Measurements from ENCODE around the gene TDRD10.

TDRD10 gene

GRCh38 chr1:154502066-154502743, at the start of gene TDRD10, which contains the start of gene SHE:
TSS of gene TDRD10 (plus strand) at chr1:154502219. CDS start at chr1:154506904, 4,685 bp downstream.
TSS of gene SHE (minus strand) at chr1:154502412. CDS start at chr1:154502026, 386 bp downstream.
- DNase-seq (ENCODE audit: low read depth in 3 of 3) = no peak

- no peak for DNase-seq (ENCODE audit: low read depth in 3 of 3)
Observed at GRCh38 chr1:154453161-154453560, 48.9 kb upstream of the TDRD10 start.

- DNase-seq (ENCODE audit: low read depth in 3 of 3) = no peak
Observed at GRCh38 chr1:154453574-154454352, 48.3 kb upstream of the TDRD10 start.

- no peak for DNase-seq (ENCODE audit: low read depth in 3 of 3)
Observed at GRCh38 chr1:154454386-154455120, 47.5 kb upstream of the TDRD10 start.

- DNase-seq (ENCODE audit: low read depth in 3 of 3) = no peak
Observed at GRCh38 chr1:154456631-154457030, 45.4 kb upstream of the TDRD10 start.

- no peak for DNase-seq (ENCODE audit: low read depth in 3 of 3)
Observed at GRCh38 chr1:154459080-154459479, 42.9 kb upstream of the TDRD10 start.

- no peak for DNase-seq (ENCODE audit: low read depth in 3 of 3)
Observed at GRCh38 chr1:154460695-154461260, 41.2 kb upstream of the TDRD10 start.

- peak in 2 of 3 donors; percentile 58 to 60 for DNase-seq (ENCODE audit: low read depth in 3 of 3)
Observed at GRCh38 chr1:154463512-154463990, 38.5 kb upstream of the TDRD10 start.

GRCh38 chr1:154465621-154466195, 36.3 kb upstream of the TDRD10 start:
- DNase-seq (ENCODE audit: low read depth in 3 of 3) = no peak

- DNase-seq (ENCODE audit: low read depth in 3 of 3) = no peak
Observed at GRCh38 chr1:154466206-154466605, 35.8 kb upstream of the TDRD10 start.

GRCh38 chr1:154466921-154467417, 35.0 kb upstream of the TDRD10 start:
- no peak for DNase-seq (ENCODE audit: low read depth in 3 of 3)

GRCh38 chr1:154467434-154468102, 34.5 kb upstream of the TDRD10 start:
- DNase-seq (ENCODE audit: low read depth in 3 of 3) = no peak

GRCh38 chr1:154468535-154469250, 33.3 kb upstream of the TDRD10 start:
- DNase-seq (ENCODE audit: low read depth in 3 of 3) = no peak

- DNase-seq (ENCODE audit: low read depth in 3 of 3) = no peak
Observed at GRCh38 chr1:154469844-154470560, 32.0 kb upstream of the TDRD10 start.

GRCh38 chr1:154471304-154471703, 30.7 kb upstream of the TDRD10 start:
- no peak for DNase-seq (ENCODE audit: low read depth in 3 of 3)

- no peak for DNase-seq (ENCODE audit: low read depth in 3 of 3)
Observed at GRCh38 chr1:154474802-154475201, 27.2 kb upstream of the TDRD10 start.

- no peak for DNase-seq (ENCODE audit: low read depth in 3 of 3)
Observed at GRCh38 chr1:154476791-154477190, 25.2 kb upstream of the TDRD10 start.

- no peak for DNase-seq (ENCODE audit: low read depth in 3 of 3)
Observed at GRCh38 chr1:154478013-154478412, 24.0 kb upstream of the TDRD10 start.

- no peak for DNase-seq (ENCODE audit: low read depth in 3 of 3)
Observed at GRCh38 chr1:154478639-154479038, 23.4 kb upstream of the TDRD10 start.

Data from stimulated activated CD4-positive, alpha-beta T cell treated with anti-CD3 and anti-CD28 coated beads, TNF-alpha, amount 100 ng/mL, for 48 hours (primary cell).